GM19468 (cell line): Measurements from ENCODE around the gene SYNPO.

Source experiments
- ATAC-seq: cut with Tn5 transposase; IDR thresholded peaks from one replicate; pipeline ENCODE4 v1.9.1; 2021; ENCODE audit warnings: mild to moderate bottlenecking, moderate library complexity, moderate number of reproducible peaks; ENCODE audit not compliant: unreplicated experiment; ENCODE audit errors: extremely low read depth

Gene SYNPO, protein sequence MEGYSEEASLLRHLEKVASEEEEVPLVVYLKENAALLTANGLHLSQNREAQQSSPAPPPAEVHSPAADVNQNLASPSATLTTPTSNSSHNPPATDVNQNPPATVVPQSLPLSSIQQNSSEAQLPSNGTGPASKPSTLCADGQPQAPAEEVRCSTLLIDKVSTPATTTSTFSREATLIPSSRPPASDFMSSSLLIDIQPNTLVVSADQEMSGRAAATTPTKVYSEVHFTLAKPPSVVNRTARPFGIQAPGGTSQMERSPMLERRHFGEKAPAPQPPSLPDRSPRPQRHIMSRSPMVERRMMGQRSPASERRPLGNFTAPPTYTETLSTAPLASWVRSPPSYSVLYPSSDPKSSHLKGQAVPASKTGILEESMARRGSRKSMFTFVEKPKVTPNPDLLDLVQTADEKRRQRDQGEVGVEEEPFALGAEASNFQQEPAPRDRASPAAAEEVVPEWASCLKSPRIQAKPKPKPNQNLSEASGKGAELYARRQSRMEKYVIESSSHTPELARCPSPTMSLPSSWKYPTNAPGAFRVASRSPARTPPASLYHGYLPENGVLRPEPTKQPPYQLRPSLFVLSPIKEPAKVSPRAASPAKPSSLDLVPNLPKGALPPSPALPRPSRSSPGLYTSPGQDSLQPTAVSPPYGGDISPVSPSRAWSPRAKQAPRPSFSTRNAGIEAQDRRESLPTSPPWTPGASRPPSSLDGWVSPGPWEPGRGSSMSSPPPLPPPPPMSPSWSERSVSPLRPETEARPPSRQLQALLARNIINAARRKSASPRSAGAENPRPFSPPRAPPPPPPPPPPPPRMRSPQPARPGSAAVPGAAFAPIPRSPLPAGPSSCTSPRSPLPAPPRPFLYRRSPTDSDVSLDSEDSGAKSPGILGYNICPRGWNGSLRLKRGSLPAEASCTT

DNA sequence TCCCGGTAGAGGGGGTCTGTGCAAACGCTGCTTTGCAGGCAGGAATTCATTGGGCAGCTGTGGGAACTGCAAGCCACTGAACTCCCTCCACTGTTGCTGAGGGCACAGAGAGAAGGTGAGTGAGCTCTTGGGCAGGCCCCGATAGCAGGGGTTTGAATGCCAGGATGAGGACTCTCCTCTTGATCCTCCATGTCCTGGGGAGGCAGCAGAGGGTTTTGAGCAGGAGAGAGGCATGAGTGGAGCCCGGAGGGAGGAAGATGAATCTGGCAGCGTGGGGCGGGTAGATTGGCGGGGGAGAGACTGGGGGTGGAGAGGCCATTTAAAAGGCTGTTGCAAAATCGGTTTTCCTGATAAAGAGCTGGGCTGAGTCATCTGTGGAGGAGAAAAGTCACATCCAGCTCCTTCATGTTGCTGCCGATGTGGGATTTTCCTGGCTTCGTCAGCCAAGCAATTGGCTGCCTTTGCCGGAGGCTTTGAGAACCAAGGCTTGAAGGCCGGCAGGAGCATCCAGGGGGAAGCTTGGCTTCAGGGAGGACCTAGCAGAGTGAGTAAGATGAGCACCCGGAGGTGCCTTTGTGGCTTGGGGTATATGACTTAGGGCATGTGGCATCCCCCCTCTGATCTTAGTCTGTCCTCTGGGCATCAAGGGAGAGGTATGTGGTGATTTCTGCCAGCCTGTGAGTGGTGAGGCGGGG, at the start of gene SYNPO:
SYNPO (plus strand) TSS at position 350 of the 695 bp plus-strand sequence. CDS start 7,616 bp downstream, outside the sequence.
- no peak for ATAC-seq

DNA sequence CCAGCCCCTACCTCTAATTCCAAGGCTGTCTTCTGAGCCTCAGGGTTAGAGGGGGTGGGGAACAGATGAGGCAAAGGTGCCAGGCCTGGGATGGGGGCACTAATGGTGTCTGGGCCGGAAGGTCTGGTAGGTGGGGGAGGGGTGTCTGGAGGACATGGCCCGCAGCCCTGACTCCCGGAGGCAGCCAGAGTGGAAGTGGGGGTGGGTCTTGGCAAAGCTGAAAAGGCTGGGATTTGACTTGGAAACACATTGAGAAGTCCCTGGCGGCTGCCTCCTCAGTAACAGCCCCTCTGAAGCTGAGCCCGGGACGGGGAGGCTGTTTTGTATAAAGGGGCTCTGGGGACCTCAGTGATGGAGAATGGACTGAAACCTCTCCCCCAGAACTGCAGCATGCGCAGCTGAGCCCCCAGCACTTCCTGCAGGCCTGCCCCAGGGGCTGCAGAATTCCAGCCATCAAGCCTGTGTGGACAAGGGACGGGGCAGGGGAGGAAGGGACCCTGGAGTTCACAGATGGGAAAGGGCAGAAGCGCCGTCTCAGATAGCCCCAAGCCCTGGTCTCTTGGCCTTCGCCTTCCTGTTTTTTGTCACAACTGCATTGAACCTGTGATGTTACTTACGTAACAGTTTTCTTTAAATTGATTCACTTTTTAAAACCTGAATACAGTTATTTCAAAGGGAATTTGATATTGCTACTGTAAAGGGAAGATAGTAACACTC, 49.3 kb upstream of the SYNPO start:
- ATAC-seq: no peak

DNA sequence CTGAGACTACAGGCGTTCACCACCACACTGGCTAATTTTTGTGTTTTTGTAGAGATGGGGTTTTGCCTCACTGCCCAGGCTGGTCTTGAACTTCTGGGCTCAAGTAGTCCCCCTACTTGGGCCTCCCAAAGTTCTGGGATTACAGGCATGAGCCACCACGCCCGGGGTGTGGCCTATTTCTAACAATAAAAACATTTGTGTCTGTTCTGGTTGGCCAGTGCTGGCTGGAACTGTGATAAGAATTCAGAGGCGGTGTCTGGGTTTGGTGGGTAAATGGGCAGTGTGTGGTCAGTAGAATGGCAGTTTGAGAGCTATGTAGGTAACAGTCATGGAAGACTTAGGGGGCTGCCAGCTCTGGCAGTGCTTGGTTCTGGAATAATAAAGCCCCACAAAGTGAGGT, 46.9 kb upstream of the SYNPO start:
- ATAC-seq: no peak

DNA sequence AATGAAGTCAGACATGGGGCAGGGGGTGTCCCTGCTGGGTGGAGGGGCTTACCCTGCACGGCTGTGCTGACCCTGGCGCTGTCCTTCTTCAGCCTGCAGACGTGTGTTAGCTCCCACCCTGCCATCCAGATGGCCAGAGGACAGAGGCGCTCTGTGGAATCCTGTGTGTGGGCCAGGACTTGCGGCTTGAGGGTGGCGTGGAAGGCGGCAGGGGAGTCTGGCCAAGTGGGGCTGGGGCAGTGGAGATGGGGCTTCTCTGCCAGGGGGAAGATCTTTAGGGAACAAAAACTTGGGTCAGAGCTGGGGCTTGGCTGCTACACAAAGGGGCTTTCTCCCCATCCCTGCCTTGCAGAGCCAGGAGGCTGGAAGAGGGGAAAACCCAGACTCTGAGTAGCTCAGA, 46.5 kb upstream of the SYNPO start:
- no peak for ATAC-seq

DNA sequence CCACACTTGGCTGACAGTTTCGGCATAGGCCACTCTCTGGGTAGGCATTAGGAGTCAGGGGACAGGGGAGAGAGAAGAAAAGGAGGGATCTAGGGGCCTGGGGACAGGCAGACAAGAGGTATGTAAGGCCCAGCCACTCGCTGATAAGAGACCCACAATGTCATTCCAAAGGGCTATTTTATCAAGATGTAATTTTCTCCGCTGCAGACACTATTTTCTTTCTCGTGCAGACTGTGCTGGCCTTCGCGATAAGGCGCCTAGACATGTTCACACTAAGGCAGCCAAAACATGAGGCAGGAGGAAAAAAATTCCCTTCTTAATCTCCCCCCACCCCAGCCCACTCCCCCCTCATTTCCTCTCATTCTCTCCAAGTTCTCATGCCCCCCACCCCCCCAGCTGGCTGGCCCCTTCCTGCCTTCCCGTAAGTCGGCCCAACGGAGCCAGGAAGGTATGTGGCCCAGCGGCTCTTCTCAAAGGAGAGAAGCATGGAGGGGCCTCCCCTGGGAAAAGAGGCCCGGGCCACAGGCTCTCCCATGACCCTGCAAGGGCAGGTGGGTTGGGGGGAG, 44.9 kb upstream of the SYNPO start:
- no peak for ATAC-seq

DNA sequence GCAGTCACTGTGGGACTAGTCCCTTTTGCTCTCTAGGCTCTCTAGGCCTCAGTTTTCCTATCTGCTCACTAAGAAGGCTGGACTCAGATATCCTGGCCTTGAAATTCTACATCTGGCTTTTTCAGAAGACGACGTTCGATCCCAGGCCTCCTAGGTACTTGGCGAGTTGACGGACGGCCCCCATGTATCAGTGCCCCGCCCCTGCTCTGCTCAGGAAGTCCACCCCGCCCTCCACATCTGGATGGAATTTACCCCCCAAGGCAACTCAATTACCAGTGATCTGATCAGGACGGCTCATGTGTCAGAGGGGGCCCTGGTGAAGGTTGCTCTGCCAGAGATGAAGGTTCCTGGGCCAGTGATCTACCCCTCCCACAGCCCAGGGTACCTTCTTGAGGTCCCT, 44.1 kb upstream of the SYNPO start:
- ATAC-seq: no peak

DNA sequence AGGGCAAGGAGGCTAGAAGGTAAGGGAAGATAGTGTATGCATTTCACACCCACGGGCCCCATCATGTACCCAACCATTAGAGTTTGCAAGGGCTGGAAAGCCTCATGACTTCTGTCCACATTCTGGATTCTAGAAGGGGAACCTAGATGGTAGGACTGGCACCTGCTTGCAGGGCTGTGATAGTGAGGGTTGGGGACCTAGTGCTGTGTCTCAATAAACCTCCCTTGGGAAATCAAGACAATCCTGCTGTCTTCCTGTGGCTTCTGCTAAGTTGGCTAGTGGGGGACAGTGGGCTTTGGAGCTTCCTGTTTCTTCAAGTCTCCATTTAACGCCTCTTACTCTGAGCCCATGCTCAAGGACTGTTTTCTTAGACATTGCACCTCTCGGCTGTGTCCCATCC, 43.6 kb upstream of the SYNPO start:
- ATAC-seq: no peak

DNA sequence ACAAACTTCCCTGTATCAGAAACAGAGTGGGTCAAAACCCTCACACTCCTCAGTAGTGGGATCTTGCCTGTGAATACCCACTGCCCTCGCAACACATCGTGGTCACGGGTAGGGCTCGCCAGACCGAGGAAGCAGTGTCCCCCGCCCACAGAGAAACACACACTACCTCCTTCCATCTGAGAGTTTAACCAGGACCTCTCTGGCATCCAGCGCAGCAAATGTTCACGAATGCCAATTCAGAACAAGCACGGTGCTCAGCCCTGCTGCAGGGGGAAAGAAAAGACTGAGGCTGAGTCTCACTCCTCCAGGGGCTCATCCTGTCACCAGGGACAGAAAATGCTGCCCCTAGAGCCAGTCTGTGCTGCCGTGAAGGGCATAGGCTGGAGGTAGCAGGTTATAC, 42.5 kb upstream of the SYNPO start:
- no peak for ATAC-seq

DNA sequence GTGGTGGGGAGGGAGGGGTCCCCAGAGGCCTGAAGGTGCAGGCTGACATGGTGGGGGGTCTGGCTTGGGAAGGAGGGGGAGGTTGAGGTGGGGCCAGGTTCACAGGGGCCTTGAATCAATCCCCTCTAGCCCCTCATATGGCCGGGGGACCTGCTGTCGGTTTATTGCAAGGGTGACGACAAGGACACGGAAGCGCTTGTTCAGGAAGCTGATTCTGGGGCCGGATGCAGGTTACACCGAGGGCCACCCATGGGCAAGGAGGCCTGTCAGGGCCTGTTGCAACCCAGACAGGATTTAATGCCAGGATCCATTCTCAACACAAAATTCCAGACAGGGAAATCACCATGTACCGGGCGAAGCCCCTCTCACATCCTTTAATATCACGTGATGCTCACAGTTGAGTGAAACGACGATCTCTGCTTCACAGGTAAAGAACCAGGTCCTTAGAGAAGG, 41.6 kb upstream of the SYNPO start:
- ATAC-seq: no peak

DNA sequence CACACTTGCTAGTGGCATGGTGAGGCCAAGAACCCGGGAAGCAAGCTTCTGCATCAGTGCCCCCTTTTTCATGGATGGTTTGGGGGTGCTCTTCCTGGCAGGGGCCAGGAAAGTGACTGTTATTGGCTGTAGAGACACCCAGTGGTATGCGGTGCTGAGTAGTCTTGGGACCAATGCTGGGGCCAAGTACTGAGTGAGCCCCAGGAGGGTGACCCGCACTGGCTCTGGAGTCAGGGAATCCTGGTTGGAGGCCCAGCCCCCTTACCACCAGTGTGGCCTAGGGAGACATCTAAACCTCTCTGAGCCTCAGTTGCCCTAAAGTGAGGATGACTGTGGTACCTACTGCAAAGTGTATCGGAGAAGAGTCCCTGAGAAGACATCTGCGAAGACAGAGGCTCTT, 41.2 kb upstream of the SYNPO start:
- no peak for ATAC-seq

DNA sequence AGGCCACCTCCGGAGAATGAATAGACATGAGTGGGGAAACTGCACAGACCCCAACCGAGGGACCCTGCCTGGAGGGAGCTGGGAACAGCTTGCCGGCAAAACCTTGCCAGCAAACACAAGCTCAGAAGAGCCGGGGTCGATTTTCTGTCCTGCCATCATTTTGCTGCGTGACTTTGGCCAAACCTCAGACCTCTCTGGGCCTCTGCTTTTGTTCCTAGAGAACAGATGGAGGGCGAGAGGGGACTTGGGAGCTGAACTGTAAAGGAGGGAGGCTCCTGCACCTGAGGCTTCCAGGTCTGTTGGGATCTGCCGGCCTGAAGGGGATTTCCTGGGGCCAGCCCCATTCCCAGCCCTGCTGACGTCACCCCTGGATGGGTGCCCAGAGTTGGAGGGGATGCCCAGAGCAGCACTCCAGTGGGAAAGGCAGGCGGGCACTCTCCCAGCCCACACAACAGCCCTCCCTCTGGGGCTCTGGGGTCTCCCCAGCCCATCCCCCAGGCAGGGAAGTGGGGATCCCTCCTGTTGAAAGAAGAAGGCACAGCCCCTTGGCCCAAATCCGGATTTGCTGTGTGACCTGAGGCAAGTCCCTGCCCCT, 40.4 kb upstream of the SYNPO start:
- no peak for ATAC-seq

DNA sequence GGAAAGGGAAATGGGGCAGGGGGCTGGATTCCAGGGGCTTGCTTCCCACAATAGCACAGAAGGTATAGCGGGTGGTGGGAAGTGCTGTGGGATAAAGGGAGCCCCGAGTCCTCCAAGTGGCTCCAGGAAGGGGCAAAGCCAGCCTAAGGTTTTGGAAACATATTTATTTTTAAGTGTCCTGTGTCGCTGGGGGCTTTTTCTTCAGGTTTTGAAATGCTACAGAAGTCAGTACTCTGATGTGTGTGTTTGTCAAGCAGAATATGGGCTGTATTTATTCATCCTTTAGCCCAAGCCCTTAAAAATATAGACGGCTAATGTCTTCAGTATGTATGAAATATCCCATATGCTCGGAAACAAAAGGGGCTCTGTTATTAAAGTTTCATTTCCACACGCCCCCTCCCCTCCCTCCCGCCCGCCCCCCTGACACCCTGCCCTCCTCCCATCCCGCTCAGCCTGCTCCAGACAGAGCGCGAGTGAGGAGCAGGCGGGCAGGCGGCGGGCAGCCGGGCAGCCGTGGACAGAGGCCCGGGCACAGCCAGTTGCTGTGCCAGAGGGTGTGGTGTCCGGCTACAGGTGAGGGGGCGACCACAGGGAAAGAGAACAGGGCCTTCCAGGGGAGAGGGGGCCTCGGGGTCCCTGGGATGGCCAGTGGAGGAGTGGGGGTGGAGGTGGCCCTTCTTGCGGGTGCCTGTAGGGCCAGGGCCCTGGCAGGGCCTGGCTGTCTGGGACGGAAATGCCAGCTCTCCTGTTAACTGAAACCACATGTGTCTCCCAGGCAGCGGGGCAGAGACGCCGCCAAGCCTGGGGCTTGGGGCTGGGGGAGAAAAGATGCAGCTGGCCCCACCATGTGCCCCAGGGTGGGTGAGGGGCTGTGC, 39.6 kb upstream of the SYNPO start:
- ATAC-seq: no peak

DNA sequence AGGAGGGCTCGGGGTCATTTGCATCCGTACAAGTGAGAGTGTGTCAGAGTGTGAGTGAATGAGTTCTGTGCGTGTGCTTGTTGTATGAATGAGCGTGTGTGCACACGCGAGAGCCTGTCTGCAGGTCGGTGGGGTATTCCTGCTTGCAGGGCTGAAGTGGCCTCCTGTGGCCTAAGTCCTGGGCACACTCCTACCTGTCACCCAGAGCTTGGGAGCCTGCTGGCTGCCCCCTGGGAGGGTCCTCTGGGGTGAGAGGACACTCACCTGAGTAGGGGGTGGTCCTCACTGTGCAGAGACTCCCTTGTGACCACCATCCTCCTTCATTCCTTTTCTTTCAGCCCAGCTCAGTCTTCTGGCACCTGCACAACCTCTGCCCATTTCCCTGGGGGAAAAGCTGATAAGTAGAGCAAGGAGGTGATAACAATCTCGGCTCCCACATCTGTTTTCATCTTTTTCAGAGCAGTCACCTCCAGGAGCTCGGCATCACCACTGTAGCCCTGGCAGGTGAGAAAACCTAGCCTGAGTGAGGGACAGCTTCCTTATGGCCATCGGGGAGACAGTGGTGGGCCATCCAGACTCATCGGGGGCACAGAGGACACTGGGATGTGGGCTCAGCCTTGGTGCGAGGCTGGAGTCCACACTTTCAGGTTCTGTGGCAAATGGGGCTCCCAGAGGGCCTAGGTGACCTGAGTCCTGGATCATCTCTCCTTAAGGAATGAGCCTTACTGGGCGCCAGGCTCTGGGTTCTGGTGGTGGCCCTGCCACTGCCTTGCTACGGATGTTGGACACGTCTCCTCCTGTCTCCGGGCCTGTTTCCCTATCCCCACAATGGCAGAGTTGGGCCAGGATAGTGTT, 38.7 kb upstream of the SYNPO start:
- no peak for ATAC-seq

DNA sequence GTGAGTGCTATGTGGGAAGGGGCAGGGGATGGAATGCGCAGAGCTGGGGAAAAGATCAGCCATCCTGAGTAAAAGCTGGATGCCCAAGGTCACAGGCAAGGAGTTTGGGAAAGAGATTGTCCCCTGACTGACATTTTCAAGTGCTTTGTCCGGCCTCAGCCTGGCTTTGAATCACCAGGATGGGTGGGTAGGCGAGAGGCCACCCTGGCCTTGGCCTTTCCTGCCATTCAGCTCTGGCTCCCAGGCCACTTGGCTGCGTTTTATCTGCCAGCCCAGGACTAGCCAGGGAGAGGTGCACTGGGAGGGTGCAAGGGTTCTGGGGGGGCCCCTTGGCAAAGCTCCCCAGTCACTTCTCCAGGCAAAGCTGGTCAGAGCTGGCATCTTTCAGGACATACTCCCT, 37.4 kb upstream of the SYNPO start:
- ATAC-seq: no peak

DNA sequence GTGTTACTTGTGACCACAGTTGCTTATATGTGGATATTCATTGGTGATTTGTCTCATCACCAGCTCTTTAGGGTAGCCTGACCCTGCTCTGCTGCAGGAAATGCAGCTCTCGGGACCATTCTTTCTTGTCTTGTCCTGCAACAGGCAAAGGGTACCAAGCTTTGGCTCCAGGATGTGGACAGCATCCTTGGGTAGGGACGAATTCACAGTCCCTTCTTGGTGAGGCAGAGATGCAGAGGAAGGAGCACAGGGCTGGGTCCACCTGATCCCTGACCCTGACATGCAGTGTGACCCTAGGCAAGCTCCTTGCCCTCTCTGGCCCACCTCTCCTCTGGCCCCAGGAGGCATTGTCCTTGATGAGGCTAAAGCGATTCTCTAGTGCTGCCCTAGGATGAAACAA, 37.0 kb upstream of the SYNPO start:
- no peak for ATAC-seq

DNA sequence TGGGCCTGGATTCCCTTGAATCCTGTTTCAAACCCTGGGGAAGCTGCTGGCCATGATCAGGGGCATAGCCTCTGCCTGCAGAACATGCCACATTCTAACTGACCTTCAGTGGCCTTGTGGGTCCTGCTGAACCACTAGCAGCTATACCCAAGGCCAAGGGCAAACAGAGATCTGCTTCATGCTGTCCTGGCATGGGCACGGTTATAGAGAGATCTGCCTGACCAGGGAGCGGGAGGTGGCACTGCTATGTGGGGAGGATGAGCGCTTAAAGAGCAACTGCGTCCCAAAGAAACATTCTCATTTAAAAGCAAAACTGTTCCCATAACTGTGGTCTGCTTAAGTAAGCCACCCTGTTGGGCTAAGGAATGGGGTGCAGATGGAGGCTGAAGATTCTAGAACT, 36.5 kb upstream of the SYNPO start:
- ATAC-seq: no peak

DNA sequence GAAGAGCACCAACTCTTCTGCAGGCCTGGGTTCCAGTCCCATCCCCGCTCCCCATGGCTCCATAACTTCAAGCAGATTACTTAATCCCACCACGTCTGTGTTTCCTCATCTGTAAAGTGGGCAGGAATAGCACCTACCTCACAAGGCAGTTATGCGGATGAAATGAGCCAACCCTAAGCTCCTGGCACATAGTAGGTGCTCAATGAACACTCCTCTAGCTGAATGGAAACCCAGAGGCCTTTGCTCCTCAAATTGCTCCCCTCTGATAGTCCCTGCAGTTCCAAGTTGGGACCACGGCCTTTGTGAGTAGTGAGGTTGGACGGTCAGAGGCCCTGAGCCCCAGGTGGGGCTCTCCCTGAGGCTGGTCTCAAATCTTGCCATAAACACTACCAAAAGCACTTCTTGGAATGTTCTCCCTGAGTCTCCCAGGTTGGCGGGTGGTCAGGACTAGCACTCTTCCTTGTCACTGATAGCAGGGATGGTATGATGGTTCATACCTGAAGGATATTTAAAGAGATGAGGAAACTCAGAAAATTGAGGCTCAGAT, 35.5 kb upstream of the SYNPO start:
- no peak for ATAC-seq
